ENCODE data around the gene G2E3.

The G2E3 gene

GRCh38 chr14:30655658-30656057, 96.7 kb downstream of the G2E3 start:
- no peak for TF ChIP-seq CTCF (IDR thresholded peaks at IDR 0.05; ENCODE audit: insufficient read depth, low read depth, low read length, missing control alignments)
- no peak for DNase-seq (ENCODE audit: low read depth)
- no peak overlapping the region for H3K4me3 ChIP-seq (ENCODE audit: low read length)

DNA sequence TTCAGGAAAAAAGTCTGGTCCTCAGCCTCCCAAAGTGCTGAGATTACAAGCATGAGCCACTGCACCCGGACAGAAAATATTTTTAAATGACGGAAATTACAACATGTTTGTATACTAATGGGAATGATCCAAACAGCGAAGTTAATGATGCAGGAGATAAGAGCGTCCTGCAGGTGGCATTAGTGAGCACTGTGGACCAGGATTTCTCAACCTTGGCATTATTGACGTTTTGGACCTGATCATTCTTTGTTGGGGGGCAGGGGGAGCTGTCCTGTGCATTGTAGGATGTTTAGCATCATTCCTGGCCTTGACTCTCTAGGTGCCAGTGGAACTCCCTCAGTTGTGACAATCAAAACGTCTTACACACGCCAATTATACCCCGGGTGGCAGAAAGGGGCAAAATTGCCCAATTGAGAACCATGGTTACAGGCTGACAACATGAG, 97.3 kb downstream of the G2E3 start:
- TF ChIP-seq CTCF (IDR thresholded peaks at IDR 0.05; ENCODE audit: insufficient read depth, low read depth, low read length, missing control alignments): peak; percentile 82
- H3K4me3 ChIP-seq (ENCODE audit: low read length): no peak overlapping the region
- DNase-seq (ENCODE audit: low read depth): peak; percentile 58

DNA sequence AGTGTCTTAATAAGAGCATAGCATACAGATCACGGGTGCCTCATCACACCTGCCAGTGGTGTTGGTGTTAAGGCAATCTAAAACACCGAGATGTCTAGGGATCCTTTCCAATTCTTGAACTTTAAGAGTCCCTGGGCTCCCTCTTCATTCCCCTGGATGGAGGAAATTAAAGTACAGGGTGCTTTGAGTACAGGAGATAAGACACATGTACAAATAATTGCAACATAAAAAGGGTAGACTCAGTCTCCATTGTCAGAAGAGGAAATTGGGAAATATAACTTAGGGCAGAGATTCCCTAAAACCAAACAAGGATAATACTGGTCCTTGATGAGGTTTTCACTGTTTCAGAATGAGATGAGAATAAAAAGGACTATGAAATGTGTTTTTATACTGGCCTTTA, 98.1 kb downstream of the G2E3 start:
- DNase-seq (ENCODE audit: low read depth): no peak
- no peak for TF ChIP-seq CTCF (IDR thresholded peaks at IDR 0.05; ENCODE audit: insufficient read depth, low read depth, low read length, missing control alignments)

DNA sequence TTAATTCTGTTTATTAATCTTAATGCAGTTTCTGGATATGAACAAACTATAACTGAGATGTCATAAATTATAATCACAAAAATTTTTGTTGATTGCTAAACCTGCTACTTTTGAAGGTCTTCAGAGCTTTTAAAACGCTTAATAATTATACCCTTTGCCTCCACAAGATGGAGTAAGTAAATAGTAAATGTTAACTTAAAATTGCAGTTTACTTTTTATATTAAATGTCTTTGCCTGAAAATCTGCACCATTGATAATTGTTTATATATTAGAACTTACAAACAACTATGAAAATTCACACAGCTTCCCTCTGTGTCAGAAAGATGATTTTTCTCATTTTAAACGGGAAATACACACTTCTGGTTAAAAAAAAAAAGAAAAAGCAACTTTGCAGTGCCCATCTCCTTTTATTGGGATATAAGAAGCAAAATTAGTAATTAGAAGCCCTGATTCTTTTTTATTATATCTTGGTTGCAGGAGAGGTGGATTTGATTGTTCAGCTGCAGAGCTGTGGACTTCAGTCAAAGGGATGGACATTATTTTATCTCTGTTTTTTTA, 98.7 kb downstream of the G2E3 start:
- no peak overlapping the region for H3K4me3 ChIP-seq (ENCODE audit: low read length)
- DNase-seq (ENCODE audit: low read depth): peak; percentile 9
- TF ChIP-seq CTCF (IDR thresholded peaks at IDR 0.05; ENCODE audit: insufficient read depth, low read depth, low read length, missing control alignments): no peak

More for the DNA sequence above, 98.1 kb downstream of the G2E3 start:
- H3K4me3 ChIP-seq (ENCODE audit: low read length): no peak overlapping the region

GRCh38 chr14:30658645-30659044, 99.7 kb downstream of the G2E3 start:
- TF ChIP-seq CTCF (IDR thresholded peaks at IDR 0.05; ENCODE audit: insufficient read depth, low read depth, low read length, missing control alignments): no peak
- H3K4me3 ChIP-seq (ENCODE audit: low read length): no peak overlapping the region
- DNase-seq (ENCODE audit: low read depth): no peak

DNA sequence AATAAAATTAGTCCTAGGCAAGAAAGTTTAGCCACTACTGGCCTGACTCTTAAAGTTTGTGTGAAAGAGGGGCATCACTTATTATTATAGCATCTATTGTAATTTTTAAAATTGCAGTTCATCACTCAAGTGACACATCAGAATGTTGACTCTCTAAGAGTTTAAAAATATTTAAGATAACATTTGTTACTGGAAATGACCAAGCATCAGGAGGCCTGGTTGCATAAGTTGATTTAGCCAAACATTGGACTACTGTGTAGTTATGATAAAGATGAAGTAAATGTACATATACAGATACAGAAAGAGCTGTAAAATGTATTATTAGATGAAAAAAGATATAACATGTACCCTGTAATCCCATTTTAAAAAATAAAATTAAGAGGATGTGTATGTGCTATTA, 110.6 kb downstream of the G2E3 start:
- H3K4me3 ChIP-seq (ENCODE audit: low read length): no peak overlapping the region
- TF ChIP-seq CTCF (IDR thresholded peaks at IDR 0.05; ENCODE audit: insufficient read depth, low read depth, low read length, missing control alignments): no peak
- no peak for DNase-seq (ENCODE audit: low read depth)

Data from epithelial cell of esophagus (primary cell).